ENCODE data around the gene WNT4. TPM values are rescaled to one million over a fixed set of nuclear protein-coding genes. Genes with fewer than 3 reads are reported as not detected.

The WNT4 gene
- total RNA-seq, 2 donors from 2014 or later, result 0.44 TPM; not detected in 1

GRCh38 chr1:22189619-22190018, 46.7 kb upstream of the WNT4 start:
- no peak for TF ChIP-seq CTCF (conservative IDR thresholded peaks at IDR 0.05)
- 93 to 95% methylated on average over 4 of the region's 4 CpGs for WGBS, 2 experiments (ENCODE audit: insufficient coverage in 1 of 2, insufficient read length in 1 of 2)
- no peaks in the 10 kb centered on the region for H3K27me3 ChIP-seq (ENCODE audit: control insufficient read depth, insufficient read depth, low read length, poor library complexity, severe bottlenecking)
- no peaks in the 10 kb centered on the region for H3K9me3 ChIP-seq (ENCODE audit: control insufficient read depth, low read length)
- H3K4me3 ChIP-seq (ENCODE audit: low read length), result no peak overlapping the region
- H3K4me1 Mint-ChIP-seq, result peaks cover 6% of the 10 kb centered on the region
- H3K4me1 ChIP-seq (ENCODE audit: control insufficient read depth, insufficient read depth, low read length), result no peaks in the 10 kb centered on the region
- no peaks in the 10 kb centered on the region for H3K36me3 Mint-ChIP-seq (ENCODE audit: low read depth)
- no peaks in the 10 kb centered on the region for H3K9me3 Mint-ChIP-seq
- no peak overlapping the region for H3K27ac Mint-ChIP-seq
- no peak overlapping the region for H3K9ac ChIP-seq (ENCODE audit: extremely low read depth, low read length, poor library complexity, severe bottlenecking)
- H3K36me3 ChIP-seq (ENCODE audit: control insufficient read depth, insufficient read depth, low read length), result no peaks in the 10 kb centered on the region
- no peak overlapping the region for H3K27ac ChIP-seq (ENCODE audit: low read depth, low read length)
- no peak for DNase-seq
- H3K27me3 Mint-ChIP-seq (ENCODE audit: insufficient read depth), result no peaks in the 10 kb centered on the region
- H3K4me3 Mint-ChIP-seq, result no peak overlapping the region

GRCh38 chr1:22188914-22189313, 46.0 kb upstream of the WNT4 start:
- Histone ChIP-seq H3K27me3 (ENCODE audit: control insufficient read depth, insufficient read depth, low read length, poor library complexity, severe bottlenecking) (no peaks in the 10 kb centered on the region), H3K9me3 (ENCODE audit: control insufficient read depth, low read length) (no peaks in the 10 kb centered on the region), H3K9ac (ENCODE audit: extremely low read depth, low read length, poor library complexity, severe bottlenecking) (no peak overlapping the region), H3K4me1 (ENCODE audit: control insufficient read depth, insufficient read depth, low read length) (no peaks in the 10 kb centered on the region), H3K4me3 (ENCODE audit: low read length) (no peak overlapping the region), H3K36me3 (ENCODE audit: control insufficient read depth, insufficient read depth, low read length) (no peaks in the 10 kb centered on the region), H3K27ac (ENCODE audit: low read depth, low read length) (no peak overlapping the region)
- no peak for DNase-seq
- no peak overlapping the region for H3K4me3 Mint-ChIP-seq
- no peaks in the 10 kb centered on the region for H3K36me3 Mint-ChIP-seq (ENCODE audit: low read depth)
- 92% methylated on average over 5 to 7 of the region's 7 CpGs for WGBS, 2 experiments (ENCODE audit: insufficient coverage in 1 of 2, insufficient read length in 1 of 2)
- H3K4me1 Mint-ChIP-seq, result peaks cover 6% of the 10 kb centered on the region
- no peak overlapping the region for H3K27ac Mint-ChIP-seq
- no peaks in the 10 kb centered on the region for H3K27me3 Mint-ChIP-seq (ENCODE audit: insufficient read depth)
- no peaks in the 10 kb centered on the region for H3K9me3 Mint-ChIP-seq
- no peak for TF ChIP-seq CTCF (conservative IDR thresholded peaks at IDR 0.05)

- no peak for DNase-seq
- WGBS, 2 experiments (ENCODE audit: insufficient coverage in 1 of 2, insufficient read length in 1 of 2), result 90 to 91% methylated on average over 2 to 3 of the region's 3 CpGs
- peaks cover 6% of the 10 kb centered on the region for H3K4me1 Mint-ChIP-seq
- no peak overlapping the region for H3K27ac ChIP-seq (ENCODE audit: low read depth, low read length)
- no peaks in the 10 kb centered on the region for H3K36me3 ChIP-seq (ENCODE audit: control insufficient read depth, insufficient read depth, low read length)
- no peak overlapping the region for H3K9ac ChIP-seq (ENCODE audit: extremely low read depth, low read length, poor library complexity, severe bottlenecking)
- no peaks in the 10 kb centered on the region for H3K27me3 ChIP-seq (ENCODE audit: control insufficient read depth, insufficient read depth, low read length, poor library complexity, severe bottlenecking)
- no peak overlapping the region for H3K27ac Mint-ChIP-seq
- H3K4me3 ChIP-seq (ENCODE audit: low read length), result no peak overlapping the region
- no peaks in the 10 kb centered on the region for H3K9me3 ChIP-seq (ENCODE audit: control insufficient read depth, low read length)
- H3K4me3 Mint-ChIP-seq, result no peak overlapping the region
- no peak for TF ChIP-seq CTCF (conservative IDR thresholded peaks at IDR 0.05)
- no peaks in the 10 kb centered on the region for H3K9me3 Mint-ChIP-seq
- H3K36me3 Mint-ChIP-seq (ENCODE audit: low read depth), result no peaks in the 10 kb centered on the region
- H3K4me1 ChIP-seq (ENCODE audit: control insufficient read depth, insufficient read depth, low read length), result no peaks in the 10 kb centered on the region
- H3K27me3 Mint-ChIP-seq (ENCODE audit: insufficient read depth), result no peaks in the 10 kb centered on the region
Measured at GRCh38 chr1:22188436-22188835, 45.5 kb upstream of the WNT4 start.
